Medulla oblongata (tissue), 1 donor: ENCODE measurements around the gene ITPRIPL2.

Experiments
- DNase-seq: peaks from one replicate; pipeline ENCODE4 v3.0.0-alpha.2; 2015; ENCODE audit errors: extremely low spot score

ITPRIPL2 gene

GRCh38 chr16:19119564-19119963 is 5.8 kb downstream of the ITPRIPL2 start:
- no peak for DNase-seq

DNA sequence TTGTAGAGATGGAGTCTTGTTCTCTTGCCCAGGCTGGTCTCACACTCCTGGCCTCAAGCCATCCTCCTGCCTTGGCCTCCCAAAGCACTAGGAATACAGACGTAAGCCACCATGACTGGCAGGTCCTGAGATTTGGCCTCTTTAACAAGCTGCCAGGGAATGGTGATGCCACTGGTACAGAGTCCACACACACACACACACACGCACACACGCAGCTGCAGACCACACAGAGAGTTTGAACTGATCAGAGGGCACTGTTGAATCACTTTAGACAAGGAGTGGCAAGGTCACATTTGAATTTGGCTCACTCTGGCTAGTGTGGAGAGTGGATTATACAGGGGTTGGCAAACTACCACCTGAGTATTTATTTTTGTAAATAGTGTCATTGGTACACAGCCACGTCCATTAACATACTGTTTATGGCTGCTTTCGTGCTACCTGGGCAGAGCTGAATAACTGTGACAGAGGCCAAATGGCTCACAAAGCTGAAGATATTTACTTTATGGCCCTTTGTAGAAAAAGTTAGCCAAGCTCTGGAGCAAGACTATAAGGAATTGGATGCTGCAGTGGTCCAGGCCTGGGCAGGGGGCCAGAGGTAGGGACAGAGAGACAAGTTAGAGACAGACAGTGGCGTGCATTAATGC is 9.9 kb downstream of the ITPRIPL2 start:
- DNase-seq, result no peak

DNA sequence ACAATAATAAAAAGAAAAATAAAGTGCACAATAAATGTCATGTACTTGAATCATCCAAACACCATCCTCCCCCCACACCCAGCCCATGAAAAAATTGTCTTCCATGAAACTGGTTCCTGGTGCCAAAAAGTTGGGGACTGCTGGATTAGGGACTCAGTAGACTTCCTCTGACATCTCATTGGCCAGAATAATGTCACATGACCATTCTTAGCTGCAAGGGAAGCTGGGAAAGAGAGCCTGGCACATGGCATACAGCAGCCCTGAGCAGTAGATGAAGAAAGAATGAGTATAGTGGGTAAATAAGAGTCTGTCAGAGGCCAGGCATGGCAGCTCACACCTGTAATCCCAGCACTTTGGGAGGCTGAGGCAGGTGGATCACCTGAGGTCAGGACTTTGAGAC is 12.5 kb downstream of the ITPRIPL2 start:
- DNase-seq, result no peak

GRCh38 chr16:19127205-19127604 is 13.4 kb downstream of the ITPRIPL2 start:
- DNase-seq, result no peak

GRCh38 chr16:19127674-19128131 is 13.9 kb downstream of the ITPRIPL2 start:
- DNase-seq, result peak; percentile 61

DNA sequence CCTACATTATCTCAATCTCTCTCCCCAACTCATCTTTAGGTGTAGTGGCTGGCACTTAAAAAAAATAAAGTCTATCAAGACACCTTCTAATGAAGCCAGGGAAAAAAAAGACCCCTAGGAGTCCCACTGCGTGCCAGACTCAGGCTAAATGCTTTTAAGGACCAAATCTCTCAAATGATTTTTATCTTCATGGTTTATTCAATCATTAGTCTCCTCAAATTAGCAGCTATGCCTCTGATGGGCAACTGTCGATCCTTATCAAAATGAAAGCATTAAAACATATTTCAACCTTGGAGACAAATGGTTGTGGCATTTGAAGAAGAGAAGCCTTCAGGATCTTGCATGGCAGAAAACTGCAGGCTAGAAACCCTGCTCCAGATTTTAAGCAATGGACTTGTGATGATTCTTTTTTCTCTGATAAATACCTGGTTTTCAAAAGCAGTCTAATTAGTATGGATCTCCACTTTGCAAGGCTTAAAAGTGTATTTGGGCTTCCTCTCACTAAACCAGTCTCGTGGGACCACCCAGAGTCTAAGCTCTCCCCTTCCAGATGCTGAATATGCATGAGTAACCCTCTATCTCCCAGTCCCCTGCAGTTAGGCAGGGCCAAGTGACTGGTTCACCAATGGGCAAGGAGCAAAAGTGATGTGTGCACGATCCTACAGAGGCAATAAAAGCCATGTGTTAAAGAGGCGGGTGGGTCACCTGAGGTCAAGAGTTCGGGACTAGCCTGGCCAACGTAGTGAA is 14.9 kb downstream of the ITPRIPL2 start:
- no peak for DNase-seq

- DNase-seq, result no peak
Measured at GRCh38 chr16:19130385-19130784, 16.6 kb downstream of the ITPRIPL2 start.

DNA sequence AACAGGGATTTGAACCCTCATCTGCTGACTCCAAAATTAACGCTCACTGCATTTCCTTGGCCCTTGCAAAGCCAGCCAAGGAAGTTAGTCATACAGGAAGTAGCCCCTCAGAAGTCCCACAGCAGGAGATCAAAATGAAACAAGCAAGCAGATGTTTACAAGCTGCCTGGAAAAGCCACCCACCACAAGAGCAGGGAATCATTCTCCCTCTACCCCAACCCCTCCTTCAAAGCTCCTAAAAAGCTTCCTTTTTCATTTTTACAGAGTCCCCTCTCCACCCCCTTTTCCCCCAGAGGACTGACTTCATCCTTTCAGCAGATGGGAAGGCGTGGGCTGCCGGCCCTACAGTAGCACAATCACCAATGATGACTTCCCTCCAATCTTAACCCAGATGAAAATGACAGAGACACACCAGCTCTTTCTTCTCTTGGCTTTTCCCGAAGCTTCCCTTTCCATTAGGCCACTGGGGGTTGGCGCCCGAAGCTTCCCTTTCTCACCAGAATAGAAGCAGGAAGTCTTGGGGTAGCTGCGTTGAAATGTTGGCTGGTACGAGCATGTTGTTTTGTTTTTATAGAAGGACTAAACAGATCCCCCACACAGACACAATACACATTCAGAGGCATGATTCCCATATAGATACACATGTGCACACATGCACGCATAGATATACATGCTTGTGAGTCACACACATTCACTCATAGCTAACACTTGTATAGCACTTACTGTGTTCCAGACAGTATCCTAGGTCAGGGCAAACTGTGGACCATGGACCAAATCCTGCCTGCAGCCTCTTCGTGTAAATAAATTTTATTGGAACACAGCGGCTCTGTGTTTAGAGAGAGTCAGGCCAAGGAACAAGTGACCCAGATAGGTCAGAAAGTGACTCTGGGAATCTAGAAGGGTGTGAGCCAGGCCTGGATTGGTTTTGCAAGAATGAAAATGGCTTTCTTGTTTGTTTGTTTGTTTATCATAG is 17.4 kb downstream of the ITPRIPL2 start:
- peak; percentile 87 for DNase-seq

GRCh38 chr16:19131825-19132218 is 18.1 kb downstream of the ITPRIPL2 start:
- DNase-seq, result no peak

DNA sequence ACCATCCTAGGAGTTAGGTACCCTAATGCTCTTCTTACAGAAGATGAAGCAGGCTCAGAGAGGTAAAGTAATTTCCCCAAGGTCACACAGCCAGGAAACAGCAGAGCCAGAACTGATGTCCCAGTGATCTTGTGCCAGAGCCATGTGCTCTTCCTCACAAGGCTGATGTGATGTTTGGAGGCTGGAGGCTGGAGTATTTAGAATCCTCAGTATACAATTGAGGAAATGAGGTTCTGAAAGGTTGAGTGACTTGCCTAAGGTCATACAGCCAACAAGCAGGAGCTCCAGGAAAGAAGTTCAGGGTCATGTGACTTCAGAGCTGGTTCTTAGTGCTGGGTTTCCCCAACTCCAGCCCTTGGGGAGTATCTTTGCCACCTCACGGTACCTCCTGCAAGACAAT is 18.5 kb downstream of the ITPRIPL2 start:
- DNase-seq, result no peak

- DNase-seq, result no peak
Measured at GRCh38 chr16:19132898-19133297, 19.1 kb downstream of the ITPRIPL2 start.

GRCh38 chr16:19133600-19133999 is 19.8 kb downstream of the ITPRIPL2 start:
- DNase-seq, result no peak

DNA sequence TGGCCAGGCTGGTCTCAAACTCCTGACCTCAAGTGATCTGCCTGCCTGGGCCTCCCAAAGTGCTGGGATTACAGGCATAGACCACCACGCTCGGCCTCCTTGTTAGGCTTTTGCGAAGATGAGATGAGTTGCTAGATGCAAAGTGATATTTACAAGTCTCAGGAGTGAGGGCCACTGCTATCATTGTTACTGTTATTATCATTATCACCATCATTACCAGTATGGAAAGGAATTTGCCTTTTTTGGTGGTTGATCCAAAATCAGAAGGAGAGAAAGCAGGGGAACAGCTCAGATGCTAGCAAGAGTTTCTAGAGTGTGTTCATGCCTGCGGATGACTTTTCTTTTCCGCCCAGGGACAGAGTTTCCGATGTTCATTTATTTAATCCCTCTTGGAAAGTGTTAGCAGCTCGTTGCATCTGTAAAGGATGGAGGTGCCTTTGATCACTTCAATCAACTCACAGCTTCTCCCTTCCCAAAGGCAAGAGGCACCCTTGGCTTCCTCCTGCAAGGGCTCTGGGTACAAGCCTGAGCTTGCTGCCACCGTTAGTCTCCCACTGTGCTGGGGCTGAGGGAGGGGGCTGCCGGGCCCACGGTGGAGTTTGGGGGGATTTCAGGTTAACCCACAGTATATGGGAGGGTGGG is 21.6 kb downstream of the ITPRIPL2 start:
- no peak for DNase-seq

- no peak for DNase-seq
Measured at GRCh38 chr16:19135896-19136438, 22.2 kb downstream of the ITPRIPL2 start.

GRCh38 chr16:19136549-19137196 is 22.9 kb downstream of the ITPRIPL2 start:
- DNase-seq, result peak; percentile 68

DNA sequence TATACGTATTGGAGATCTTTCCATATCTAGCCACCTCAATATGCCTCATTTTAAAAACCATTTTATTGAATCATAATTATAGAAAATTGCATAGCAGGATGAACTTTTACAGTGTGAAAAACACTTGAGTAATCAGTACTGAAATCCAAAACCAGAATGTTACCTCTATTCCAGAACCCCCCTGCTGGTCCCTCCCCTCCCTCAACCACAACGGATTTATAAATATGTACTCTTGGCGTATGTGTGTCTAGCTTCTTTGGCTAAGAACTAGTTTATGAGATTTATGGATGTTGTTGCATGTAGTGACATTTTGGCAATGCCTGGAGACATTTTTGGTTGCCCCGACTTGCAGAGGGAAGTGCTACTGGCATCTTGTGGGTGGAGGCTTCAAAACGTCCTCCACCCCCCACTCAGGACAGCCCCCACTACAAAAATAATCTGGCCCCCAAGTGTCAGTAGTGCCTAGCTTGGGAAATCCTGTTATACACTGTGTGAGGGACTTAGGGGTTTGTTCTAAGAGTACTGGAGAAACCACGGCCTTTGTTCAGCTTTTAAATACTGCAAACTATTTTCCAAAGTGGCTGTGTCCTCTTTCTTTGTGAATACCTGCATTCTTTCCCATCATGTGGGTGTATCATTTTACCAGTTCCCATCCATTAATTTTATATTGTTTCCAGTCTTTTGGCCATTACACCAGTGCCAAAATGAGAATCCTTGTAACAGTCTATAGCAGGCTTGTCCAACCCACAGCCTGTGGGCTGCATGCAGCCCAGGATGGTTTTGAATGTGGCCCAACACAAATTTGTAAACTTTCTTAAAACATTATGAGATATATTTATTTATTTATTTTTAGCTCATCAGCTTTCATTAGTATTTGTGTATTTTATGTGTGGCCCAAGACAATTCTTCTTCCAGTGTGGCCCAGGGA is 23.7 kb downstream of the ITPRIPL2 start:
- DNase-seq, result peak; percentile 21

DNA sequence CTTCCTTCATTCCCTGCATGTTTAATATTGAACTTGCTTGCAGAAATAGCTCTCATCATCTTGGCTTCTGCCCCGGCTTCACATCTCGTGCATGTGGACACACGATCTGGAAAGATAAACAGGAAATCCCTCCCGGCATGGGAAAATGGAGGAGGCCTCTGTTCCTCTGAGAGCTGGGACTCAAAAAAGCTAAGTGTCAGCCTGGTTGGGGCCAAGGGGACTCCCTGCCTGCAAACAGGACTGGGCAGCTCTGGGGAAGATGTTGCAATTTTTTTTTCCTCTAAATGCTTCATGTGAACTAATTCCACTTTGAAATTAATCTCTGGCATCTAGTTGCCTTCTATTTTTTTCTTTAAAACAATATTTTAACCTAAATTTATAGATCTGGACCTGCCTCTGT is 24.8 kb downstream of the ITPRIPL2 start:
- peak; percentile 49 for DNase-seq

- DNase-seq, result no peak
Measured at GRCh38 chr16:19139436-19140091, 25.8 kb downstream of the ITPRIPL2 start.

DNA sequence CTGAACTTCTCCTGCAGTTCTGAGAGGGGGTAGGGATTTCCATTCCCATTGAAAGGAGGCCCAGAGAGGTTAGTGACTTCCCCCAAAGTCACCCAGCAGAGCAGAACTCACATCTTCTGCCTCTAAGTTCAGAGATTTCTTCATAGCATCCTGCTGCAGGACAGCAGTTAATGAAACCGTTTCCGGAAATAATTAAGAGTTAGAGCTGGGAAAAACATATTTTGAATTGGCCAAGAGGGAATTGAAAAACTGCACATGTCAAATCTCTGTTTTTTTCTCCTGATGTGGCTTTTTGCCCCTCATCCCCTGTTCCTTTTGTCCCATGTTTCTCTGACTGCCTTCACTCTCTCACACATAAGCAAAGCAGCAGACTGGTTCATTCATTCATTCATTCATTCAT is 26.6 kb downstream of the ITPRIPL2 start:
- DNase-seq, result no peak
